B cell (primary cell): ENCODE results near the gene SSBP3.

Experiments used
- EZH2 ChIP-seq: IDR thresholded peaks from 2 replicates; pipeline ENCODE4 v1.6.1; 2012; ENCODE audit warnings: borderline replicate concordance, low read depth, mild to moderate bottlenecking, moderate library complexity, low read length; ENCODE audit not compliant: insufficient read depth, poor library complexity, severe bottlenecking
- TF ChIP-seq, protein P1 (sequence below): fragments of 200-600 bp; IDR thresholded peaks from one replicate; pipeline ENCODE4 v1.8.0; 2022; ENCODE audit warnings: antibody characterized with exemption, mild to moderate bottlenecking

- TF ChIP-seq, protein P1, sequence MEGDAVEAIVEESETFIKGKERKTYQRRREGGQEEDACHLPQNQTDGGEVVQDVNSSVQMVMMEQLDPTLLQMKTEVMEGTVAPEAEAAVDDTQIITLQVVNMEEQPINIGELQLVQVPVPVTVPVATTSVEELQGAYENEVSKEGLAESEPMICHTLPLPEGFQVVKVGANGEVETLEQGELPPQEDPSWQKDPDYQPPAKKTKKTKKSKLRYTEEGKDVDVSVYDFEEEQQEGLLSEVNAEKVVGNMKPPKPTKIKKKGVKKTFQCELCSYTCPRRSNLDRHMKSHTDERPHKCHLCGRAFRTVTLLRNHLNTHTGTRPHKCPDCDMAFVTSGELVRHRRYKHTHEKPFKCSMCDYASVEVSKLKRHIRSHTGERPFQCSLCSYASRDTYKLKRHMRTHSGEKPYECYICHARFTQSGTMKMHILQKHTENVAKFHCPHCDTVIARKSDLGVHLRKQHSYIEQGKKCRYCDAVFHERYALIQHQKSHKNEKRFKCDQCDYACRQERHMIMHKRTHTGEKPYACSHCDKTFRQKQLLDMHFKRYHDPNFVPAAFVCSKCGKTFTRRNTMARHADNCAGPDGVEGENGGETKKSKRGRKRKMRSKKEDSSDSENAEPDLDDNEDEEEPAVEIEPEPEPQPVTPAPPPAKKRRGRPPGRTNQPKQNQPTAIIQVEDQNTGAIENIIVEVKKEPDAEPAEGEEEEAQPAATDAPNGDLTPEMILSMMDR = no peak
- no peak for TF ChIP-seq EZH2
These were observed 167.7 kb downstream of the SSBP3 start for GRCh38 chr1:54238353-54239034.
